Kasumi-1 (cell line): ENCODE measurements around the gene TOM1.
"Not testable (repeated sequence)": the region's sequence is repeated elsewhere in the genome, so short reads cannot be mapped to it uniquely, and the experiment has no call there.

ENCODE experiments used
- DNase-seq, 2 experiments: peaks; one replicate each; lab custom pipeline; 2025; lab: John Stamatoyannopoulos, UW

The TOM1 gene

DNA sequence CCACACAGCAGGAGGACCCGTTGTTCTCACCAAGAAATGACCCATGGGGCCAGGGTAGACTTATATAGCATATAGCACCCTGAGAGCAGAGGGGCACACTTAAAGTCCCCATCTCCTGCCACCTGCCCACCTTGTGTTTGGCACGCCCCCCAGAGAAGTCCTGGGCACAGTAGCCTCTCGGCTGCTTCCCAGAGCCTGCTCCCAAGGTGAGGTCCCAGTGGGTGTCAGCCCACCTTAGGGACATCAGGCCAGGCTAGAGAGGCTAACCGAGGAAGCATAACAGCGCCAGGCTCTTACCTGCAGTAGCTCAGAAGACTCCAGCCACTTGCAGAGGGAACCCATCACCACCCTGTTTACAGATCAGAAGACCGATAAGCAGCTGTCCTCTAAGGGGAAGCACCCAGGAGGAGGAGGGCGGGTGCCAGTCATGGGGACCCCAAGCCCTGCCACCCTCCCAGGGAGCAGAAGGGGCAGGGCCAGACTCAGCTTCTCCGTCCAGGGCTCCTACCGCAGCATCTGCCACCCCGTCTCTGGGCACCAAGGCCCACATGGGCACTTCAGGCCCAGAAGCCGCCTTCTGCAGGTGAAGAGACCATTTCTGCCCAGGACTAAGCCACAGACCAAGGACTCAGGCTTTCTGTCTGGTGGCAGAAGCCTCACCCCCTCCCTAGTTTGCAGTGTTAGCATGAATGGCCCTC lies 46.3 kb downstream of the TOM1 start:
- no peak for DNase-seq

- DNase-seq, result no peak
Measured at GRCh38 chr22:35346596-35347220, 47.0 kb downstream of the TOM1 start.

DNA sequence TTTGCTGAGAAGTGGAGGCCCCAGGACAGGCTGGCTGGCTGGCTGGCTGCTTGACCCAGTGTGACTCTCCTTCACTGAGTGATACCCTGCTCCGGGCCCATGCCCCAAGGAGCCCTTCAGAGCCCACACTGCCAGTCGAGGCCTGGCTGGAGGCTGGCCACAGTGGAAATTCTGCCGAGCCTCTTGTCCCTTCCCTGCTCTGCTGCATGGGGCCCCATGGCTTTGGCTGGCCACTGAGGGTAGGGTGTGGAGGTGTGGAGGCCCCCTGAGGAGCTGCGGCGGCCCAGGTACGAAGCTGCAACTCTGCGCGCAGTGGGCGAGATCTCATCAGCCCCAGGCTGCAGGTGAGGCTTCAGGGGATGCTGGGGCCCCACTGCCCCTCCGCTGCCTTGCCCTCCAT lies 47.8 kb downstream of the TOM1 start:
- no peak for DNase-seq

DNA sequence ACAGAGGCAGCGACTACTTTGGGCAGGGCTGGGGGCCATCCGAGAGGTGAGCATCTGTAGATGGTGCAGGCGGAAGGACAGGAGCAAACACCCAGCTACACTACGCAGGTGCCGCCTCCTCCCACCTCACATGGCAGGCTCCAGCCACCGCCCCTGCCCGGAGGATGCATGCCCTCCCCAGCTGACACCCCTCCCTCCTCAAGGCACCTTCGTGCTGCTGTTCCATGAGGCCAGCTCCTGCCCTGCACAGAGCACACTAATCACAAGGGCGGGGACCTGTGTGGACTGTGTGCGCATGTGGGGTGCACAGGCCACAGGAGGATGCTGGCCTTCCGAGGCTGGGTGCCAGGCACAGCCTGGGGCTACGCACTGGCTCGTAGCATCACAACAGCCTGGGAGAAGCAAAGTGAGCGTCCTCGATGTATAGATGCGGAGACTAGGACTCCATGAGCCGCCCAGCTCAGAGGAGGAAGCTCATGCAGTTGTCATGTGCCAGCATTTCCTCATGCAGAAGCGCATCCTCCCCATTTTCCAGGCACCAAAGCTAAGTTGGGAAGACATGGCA lies 48.4 kb downstream of the TOM1 start:
- DNase-seq, result no peak

DNA sequence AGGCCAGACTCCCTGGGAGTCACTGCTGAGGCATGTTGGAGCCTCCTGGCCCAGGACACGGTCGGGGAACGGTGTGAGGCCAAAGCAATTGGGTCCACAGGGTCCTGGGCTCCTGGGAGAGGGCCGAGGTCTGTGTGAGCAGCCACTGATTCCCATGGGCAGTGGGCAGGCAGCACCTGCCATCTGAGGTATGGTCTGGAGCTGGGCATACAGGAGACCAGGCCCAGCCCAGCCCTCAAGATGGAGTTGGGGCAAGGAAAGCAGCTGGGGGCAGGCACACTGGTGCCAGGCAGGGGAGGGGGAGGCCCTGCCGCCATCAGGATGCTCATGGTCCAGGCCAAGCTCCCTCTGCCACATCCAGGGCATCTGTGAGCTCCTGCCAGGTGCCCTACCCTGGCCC lies 49.0 kb downstream of the TOM1 start:
- no peak for DNase-seq

DNA sequence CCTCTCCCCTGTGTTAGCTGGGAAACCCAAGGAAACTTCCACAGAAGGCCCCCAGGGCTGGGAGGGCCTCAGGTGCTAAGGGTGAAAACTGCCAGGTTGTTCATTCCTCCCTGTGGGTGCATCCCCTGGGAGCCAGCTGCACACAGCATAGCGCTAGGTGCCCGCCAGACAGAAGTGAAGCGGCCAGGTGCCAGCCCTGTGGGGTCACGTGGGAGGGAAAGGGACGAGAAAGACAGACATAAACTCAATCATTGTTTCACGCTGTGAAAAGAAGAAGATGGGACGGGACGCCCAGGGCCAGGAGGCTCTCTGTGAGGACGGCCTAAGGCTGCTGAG lies 49.6 kb downstream of the TOM1 start:
- DNase-seq, result no peak

GRCh38 chr22:35349704-35350538 lies 50.2 kb downstream of the TOM1 start:
- peak in 1 of 2 experiments; percentile 6 for DNase-seq

DNA sequence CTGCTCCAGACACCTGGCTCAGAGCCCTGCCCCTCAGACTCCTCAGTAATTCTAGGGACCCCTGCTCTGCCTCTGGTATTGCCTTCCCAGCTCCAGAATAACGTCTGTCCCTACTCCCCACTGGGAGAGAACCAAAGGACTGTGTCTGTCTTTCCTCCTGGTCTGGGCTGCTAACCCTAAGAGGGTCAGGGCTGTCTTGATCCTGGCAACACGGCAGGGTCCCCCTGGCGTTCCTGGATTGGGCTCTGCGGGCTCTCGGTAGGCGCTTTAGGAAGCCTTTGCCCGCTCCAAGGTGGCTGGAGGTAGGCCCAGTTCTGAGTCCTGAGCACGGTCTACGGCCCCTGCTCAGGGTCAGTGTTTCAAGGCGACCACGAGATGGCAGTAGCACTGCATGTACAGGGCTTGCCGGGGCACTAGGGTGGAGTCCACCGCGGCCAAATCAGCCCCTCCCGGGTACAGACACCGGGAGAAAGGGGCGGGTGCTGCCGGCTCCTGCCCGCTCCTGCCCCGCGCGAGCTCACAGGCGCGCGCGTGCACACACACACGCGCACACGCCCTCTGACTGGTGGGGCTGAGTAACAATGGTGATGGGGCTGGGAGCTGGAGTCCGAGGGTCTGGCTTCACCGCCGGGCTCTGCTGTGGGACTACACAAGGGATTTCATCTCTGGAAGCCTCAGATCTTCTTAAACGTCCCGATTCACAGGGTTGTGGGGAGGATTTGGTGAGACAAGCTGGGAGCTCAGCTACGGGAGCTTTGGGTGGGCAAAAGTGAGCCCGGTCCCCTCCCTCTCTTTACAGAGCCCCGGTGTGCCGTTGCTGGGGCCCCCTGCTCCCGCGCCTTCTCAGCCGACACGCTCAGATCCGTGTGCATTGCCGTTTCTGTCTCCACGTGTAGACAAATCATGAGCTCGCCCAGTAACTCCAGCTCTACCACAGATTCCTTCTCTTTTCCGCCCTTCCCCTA lies 51.1 kb downstream of the TOM1 start:
- peak; percentile 77 to 84 for DNase-seq

DNA sequence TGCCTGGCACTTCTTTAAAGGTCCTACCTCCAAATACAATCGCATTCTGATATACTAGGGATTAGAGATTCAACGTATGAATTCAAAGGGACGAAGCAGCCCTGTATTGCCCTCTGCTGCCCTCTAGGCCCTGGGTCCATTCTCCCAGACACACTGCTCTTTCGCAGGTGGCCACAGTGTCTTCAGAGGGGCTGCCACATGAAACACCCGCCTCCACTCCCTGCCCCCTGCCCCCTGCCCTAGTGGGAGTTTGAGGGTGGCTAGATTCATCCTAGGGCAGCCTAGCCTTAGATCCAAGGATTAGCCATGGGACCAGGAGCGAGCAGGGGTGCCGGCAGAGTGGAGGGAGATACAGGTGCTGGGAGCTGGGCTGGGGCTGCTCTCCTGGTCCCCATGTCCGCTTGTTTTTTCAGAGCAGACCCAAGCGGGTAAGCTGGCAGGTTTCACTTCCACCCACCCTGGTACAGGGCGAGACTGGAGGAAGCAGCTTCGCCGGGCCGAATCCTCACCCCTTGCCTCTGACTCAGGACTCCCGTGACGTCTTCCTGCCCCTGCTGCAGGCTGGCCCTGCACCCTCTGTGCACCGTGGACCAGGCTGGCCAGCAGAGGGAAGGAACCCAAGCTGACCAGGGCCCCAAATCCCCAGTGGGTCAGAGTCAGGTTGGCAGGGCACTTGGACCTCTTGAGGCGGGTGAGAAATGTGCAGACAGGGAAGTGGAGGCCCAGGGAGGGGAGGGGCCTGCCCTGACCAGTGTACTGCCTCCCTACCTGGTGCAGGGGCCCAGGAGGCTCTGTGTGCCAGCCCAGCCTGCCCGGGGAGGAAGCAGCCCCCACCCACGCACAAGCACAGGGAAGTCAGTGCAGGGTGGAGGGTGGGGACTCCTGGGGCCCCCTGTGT lies 52.8 kb downstream of the TOM1 start:
- peak; percentile 4 to 11 for DNase-seq

GRCh38 chr22:35353318-35353717 lies 53.6 kb downstream of the TOM1 start:
- DNase-seq, result no peak

GRCh38 chr22:35354068-35354467 lies 54.4 kb downstream of the TOM1 start:
- DNase-seq, result no peak

- DNase-seq, result no peak
Measured at GRCh38 chr22:35357883-35358621, 58.4 kb downstream of the TOM1 start.

DNA sequence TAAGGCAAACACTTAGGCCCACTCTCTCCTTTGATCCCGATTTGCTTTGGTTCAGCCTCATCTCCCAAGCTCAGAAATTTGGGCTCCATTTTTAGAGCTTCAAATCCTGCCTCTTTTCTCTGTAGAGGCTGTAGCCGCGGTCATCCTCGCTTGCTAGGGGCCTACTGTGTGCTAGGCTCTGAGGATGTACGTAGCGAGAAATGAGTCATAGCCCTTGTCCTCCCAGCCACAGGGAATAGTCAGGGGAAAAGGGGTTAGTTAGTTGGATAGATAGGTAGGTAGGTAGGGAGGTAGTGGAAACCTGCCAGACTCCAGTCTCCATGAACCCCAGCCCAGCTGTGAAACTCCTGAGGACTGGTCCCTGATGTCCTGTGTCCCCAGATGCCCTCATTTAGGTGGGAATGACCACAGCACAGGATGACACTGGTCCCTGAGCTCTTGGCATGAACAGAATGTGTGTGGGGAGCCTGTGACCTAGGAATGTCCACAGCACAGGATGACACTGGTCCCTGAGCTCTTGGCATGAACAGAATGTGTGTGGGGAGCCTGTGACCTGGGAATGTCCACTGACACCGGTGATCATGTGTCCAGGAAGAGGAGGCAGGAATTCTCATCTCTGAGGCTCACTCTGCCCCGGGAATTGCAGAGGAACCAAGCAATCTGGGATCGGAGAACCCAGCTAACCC lies 59.8 kb downstream of the TOM1 start:
- no peak for DNase-seq

DNA sequence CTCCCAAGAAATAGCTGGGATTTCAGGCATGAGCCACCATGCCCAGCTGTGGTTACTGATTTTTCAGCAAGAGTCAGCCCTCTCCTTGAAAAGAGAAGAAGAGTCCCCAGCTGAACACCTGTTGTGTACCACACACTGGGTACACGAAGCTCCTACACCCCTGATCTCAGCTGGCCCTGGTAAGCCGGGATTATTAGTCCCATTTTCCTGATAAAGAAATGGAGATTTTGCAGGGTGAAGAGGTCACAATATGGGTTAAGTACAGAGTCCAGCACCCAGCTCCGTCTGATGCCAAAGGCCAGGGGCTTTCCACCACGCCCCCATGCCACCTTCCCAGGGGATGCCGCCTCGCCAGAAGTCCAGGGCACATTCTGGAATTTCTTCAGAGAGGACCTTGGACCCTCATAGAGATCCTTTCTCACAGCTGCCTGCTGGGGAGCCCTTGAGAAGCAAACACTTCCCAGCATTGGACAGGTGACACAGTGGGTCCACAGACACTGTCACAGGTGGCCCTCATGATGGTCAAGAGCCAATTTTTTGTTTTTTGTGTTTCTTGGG lies 61.4 kb downstream of the TOM1 start:
- no peak for DNase-seq

GRCh38 chr22:35363566-35364086 lies 63.9 kb downstream of the TOM1 start:
- DNase-seq, result no peak

GRCh38 chr22:35364230-35364629 lies 64.5 kb downstream of the TOM1 start:
- DNase-seq, result not testable (repeated sequence)

GRCh38 chr22:35367331-35367886 lies 67.7 kb downstream of the TOM1 start:
- peak; percentile 66 to 77 for DNase-seq

- no peak for DNase-seq
Measured at GRCh38 chr22:35368386-35368785, 68.7 kb downstream of the TOM1 start.
